Left cardiac atrium (tissue), 4 donors: ENCODE data around the gene HSPBAP1. TPM values are rescaled to one million over a fixed set of nuclear protein-coding genes. Genes with fewer than 3 reads are reported as not detected.
"Not testable (repeated sequence)": the region's sequence is repeated elsewhere in the genome, so short reads cannot be mapped to it uniquely, and the experiment has no call there.

ENCODE experiments used
- ATAC-seq, 2 donors: fragments of 200-7000 bp; cut with Tn5 transposase; one replicate each; pipeline ENCODE4 v1.9.1; 2020; ENCODE audit warnings: mild to moderate bottlenecking in 2 of 2, moderate library complexity in 2 of 2
- DNase-seq: peaks from one replicate; pipeline ENCODE4 v3.0.0-alpha.2; 2020
- intact Hi-C, 2 donors: fragments of 100-400 bp; cut with DNase I; formaldehyde crosslinking; loops; one replicate each; pipeline versions ENCODE4 v1.14.1 to v1.15.1; 2022 to 2023
- total RNA-seq, 2 donors: library from RNA; stranded (reverse); fragmentation: NEBNext Ultra II Directional; extraction: Animal tissue kit (Norgen Biotek cat#: 25700); gene quantifications; one replicate each; pipeline ENCODE4 v1.2.1, GENCODE V29; 2021
- donor health status: DM: no; HTN: yes; CAD: no.
- donor health status: DM: no; HTN: yes; CAD: no; lungs with severe emphysema.
- donor health status: DM: yes; HTN: yes; CAD: no.
- donor health status: Dilated cardiomyopathy.

The HSPBAP1 gene
- total RNA-seq, 2 donors from 2014 or later: 6.2 to 6.3 TPM

GRCh38 chr3:122747295-122747694, 46.3 kb downstream of the HSPBAP1 start:
- intact Hi-C loops, ATAC-seq, DNase-seq: not testable (repeated sequence)

GRCh38 chr3:122745369-122746021, 48.1 kb downstream of the HSPBAP1 start:
- no peak for DNase-seq
- intact Hi-C loops: no loop called here

GRCh38 chr3:122743581-122744120, 50.0 kb downstream of the HSPBAP1 start:
- DNase-seq: no peak
- no peak for ATAC-seq
- intact Hi-C loops: no loop called here

More at GRCh38 chr3:122745369-122746021, 48.1 kb downstream of the HSPBAP1 start:
- ATAC-seq: no peak

- DNase-seq (no peak), ATAC-seq (no peak)
- intact Hi-C loops: no loop called here
These were observed 51.4 kb downstream of the HSPBAP1 start for GRCh38 chr3:122742234-122742633.

GRCh38 chr3:122739172-122739571, 54.5 kb downstream of the HSPBAP1 start:
- intact Hi-C loops: no loop called here
- ATAC-seq (no peak), DNase-seq (no peak)

GRCh38 chr3:122732682-122733525, 60.7 kb downstream of the HSPBAP1 start:
- DNase-seq, ATAC-seq, intact Hi-C loops: not testable (repeated sequence)

- DNase-seq: no peak
- ATAC-seq: no peak
- intact Hi-C loops: no loop called here
These were observed 63.4 kb downstream of the HSPBAP1 start for GRCh38 chr3:122730240-122730639.

- intact Hi-C loops: no loop called here
- no peak for DNase-seq
- no peak for ATAC-seq
These were observed 64.7 kb downstream of the HSPBAP1 start for GRCh38 chr3:122728756-122729514.

- ATAC-seq (no peak), DNase-seq (no peak)
- intact Hi-C loops: no loop called here
These were observed 65.4 kb downstream of the HSPBAP1 start for GRCh38 chr3:122728186-122728585.

- no peak for ATAC-seq
- intact Hi-C loops: no loop called here
- no peak for DNase-seq
These were observed 65.9 kb downstream of the HSPBAP1 start for GRCh38 chr3:122727766-122728165.

GRCh38 chr3:122727294-122727693, 66.3 kb downstream of the HSPBAP1 start:
- intact Hi-C loops: no loop called here
- no peak for ATAC-seq
- no peak for DNase-seq

- intact Hi-C loops: no loop called here
- DNase-seq: no peak
These were observed 68.5 kb downstream of the HSPBAP1 start for GRCh38 chr3:122725106-122725505.

GRCh38 chr3:122719273-122719921, 74.2 kb downstream of the HSPBAP1 start:
- DNase-seq (no peak), ATAC-seq (no peak)
- intact Hi-C loops: no loop called here

More at GRCh38 chr3:122725106-122725505, 68.5 kb downstream of the HSPBAP1 start:
- no peak for ATAC-seq

- ATAC-seq: no peak
- no peak for DNase-seq
- intact Hi-C loops: no loop called here
These were observed 77.0 kb downstream of the HSPBAP1 start for GRCh38 chr3:122716667-122717066.

GRCh38 chr3:122714273-122714672, 79.4 kb downstream of the HSPBAP1 start:
- no peak for DNase-seq
- ATAC-seq: no peak
- intact Hi-C loops: no loop called here

- intact Hi-C loops, ATAC-seq, DNase-seq: not testable (repeated sequence)
These were observed 82.9 kb downstream of the HSPBAP1 start for GRCh38 chr3:122710616-122711251.

GRCh38 chr3:122705379-122705778, 88.3 kb downstream of the HSPBAP1 start:
- intact Hi-C loops: no loop called here
- no peak for ATAC-seq
- DNase-seq: no peak

- intact Hi-C loops: no loop called here
- ATAC-seq: no peak
These were observed 93.4 kb downstream of the HSPBAP1 start for GRCh38 chr3:122700193-122700592.

More at GRCh38 chr3:122700193-122700592, 93.4 kb downstream of the HSPBAP1 start:
- DNase-seq: no peak
